GM18517 (cell line): ENCODE results near the gene TSG101.

Experiments used
- ATAC-seq: cut with Tn5 transposase; IDR thresholded peaks from one replicate; pipeline ENCODE4 v1.9.1; 2021; ENCODE audit warnings: mild to moderate bottlenecking, moderate library complexity; ENCODE audit not compliant: unreplicated experiment

The TSG101 gene

GRCh38 chr11:18526521-18527296, at the start of gene TSG101:
TSG101 (minus strand) TSS chr11:18526942; CDS start chr11:18526816, 126 bp downstream.
- ATAC-seq: peak; percentile 94

- no peak for ATAC-seq
Observed at GRCh38 chr11:18575361-18575760, 48.6 kb upstream of the TSG101 start.

GRCh38 chr11:18567081-18567480, 40.3 kb upstream of the TSG101 start:
- no peak for ATAC-seq

GRCh38 chr11:18566406-18566805, 39.7 kb upstream of the TSG101 start:
- no peak for ATAC-seq

- no peak for ATAC-seq
Observed at GRCh38 chr11:18564149-18564548, 37.4 kb upstream of the TSG101 start.

- no peak for ATAC-seq
Observed at GRCh38 chr11:18563090-18563730, 36.5 kb upstream of the TSG101 start.

GRCh38 chr11:18548001-18548400, 21.3 kb upstream of the TSG101 start:
- ATAC-seq: no peak

- no peak for ATAC-seq
Observed at GRCh38 chr11:18540207-18541009, 13.7 kb upstream of the TSG101 start.

- ATAC-seq: no peak
Observed at GRCh38 chr11:18536209-18536608, 9.5 kb upstream of the TSG101 start.

GRCh38 chr11:18534245-18534644, 7.5 kb upstream of the TSG101 start:
- ATAC-seq: no peak

- ATAC-seq: no peak
Observed at GRCh38 chr11:18533365-18533764, 6.6 kb upstream of the TSG101 start.

- ATAC-seq: no peak
Observed at GRCh38 chr11:18527512-18527911, 770 bp upstream of the TSG101 start.

- peak; percentile 9 for ATAC-seq
Observed at GRCh38 chr11:18526130-18526520, 617 bp downstream of the TSG101 start.

GRCh38 chr11:18524248-18524647, 2.5 kb downstream of the TSG101 start:
- ATAC-seq: no peak

- ATAC-seq: no peak
Observed at GRCh38 chr11:18523084-18523483, 3.7 kb downstream of the TSG101 start.

GRCh38 chr11:18522388-18522787, 4.4 kb downstream of the TSG101 start:
- no peak for ATAC-seq

GRCh38 chr11:18521122-18521521, 5.6 kb downstream of the TSG101 start:
- ATAC-seq: no peak

- ATAC-seq: no peak
Observed at GRCh38 chr11:18502352-18502751, 24.4 kb downstream of the TSG101 start.

GRCh38 chr11:18501629-18502028, 25.1 kb downstream of the TSG101 start:
- no peak for ATAC-seq

- ATAC-seq: no peak
Observed at GRCh38 chr11:18498039-18498438, 28.7 kb downstream of the TSG101 start.

- no peak for ATAC-seq
Observed at GRCh38 chr11:18495703-18496102, 31.0 kb downstream of the TSG101 start.

GRCh38 chr11:18495271-18495670, 31.5 kb downstream of the TSG101 start:
- ATAC-seq: no peak
